Common myeloid progenitor, CD34-positive (primary cell): ENCODE results near the gene CXCL14.

Experiments used
- CTCF ChIA-PET: fragments of 350-600 bp; sonication (Branson Sonifier 250); formaldehyde crosslinking; loops from one replicate; lab custom pipeline; 2021; ENCODE audit warnings: antibody characterized with exemption; lab: Charles Lee
- POLR2A ChIA-PET: fragments of 350-600 bp; sonication (Branson Sonifier 250); formaldehyde crosslinking; loops from one replicate; lab custom pipeline; 2021; ENCODE audit warnings: antibody characterized with exemption; lab: Charles Lee
- DNase-seq, 3 donors: peaks; one replicate each; pipeline versions ENCODE4 v3.0.0 to v3.0.0-alpha.2; 2013
- H3K27ac ChIP-seq, 2 experiments: 1 replicate in 1 of 2; 2 replicates in 1 of 2; pipeline ENCODE4 v1.7.0; 2013; ENCODE audit warnings: inconsistent platforms in 2 of 2, low read length in 2 of 2, mild to moderate bottlenecking in 2 of 2, low read depth in 1 of 2, moderate library complexity in 1 of 2; ENCODE audit not compliant: severe bottlenecking in 2 of 2, insufficient read depth in 1 of 2, poor library complexity in 1 of 2
- H3K27me3 ChIP-seq, 5 experiments: replicated peaks in 2 of 5; 1 replicate in 3 of 5; 2 replicates in 2 of 5; pipeline versions ENCODE4 v1.6.1 to v1.7.0; 2013; ENCODE audit warnings: low read length in 4 of 5, mild to moderate bottlenecking in 2 of 5, moderate library complexity in 2 of 5, inconsistent platforms in 1 of 5; ENCODE audit not compliant: insufficient read depth in 5 of 5, control insufficient read depth in 4 of 5
- H3K36me3 ChIP-seq, 4 experiments: 1 replicate in 2 of 4; 2 replicates in 2 of 4; pipeline versions ENCODE4 v1.6.1 to v1.7.0; 2013; ENCODE audit warnings: low read length in 3 of 4, control low read depth in 1 of 4, mild to moderate bottlenecking in 1 of 4; ENCODE audit not compliant: control insufficient read depth in 4 of 4, insufficient read depth in 4 of 4
- H3K4me1 ChIP-seq, 4 experiments: 1 replicate in 3 of 4; 2 replicates in 1 of 4; pipeline versions ENCODE4 v1.6.1 to v1.7.1; 2013; ENCODE audit warnings: low read length in 3 of 4, mild to moderate bottlenecking in 3 of 4, control low read depth in 1 of 4, inconsistent platforms in 1 of 4, moderate library complexity in 1 of 4; ENCODE audit not compliant: control insufficient read depth in 4 of 4, insufficient read depth in 4 of 4; ENCODE audit errors: control extremely low read depth in 1 of 4
- H3K4me3 ChIP-seq, 7 experiments: 1 replicate in 4 of 7; 2 replicates in 3 of 7; pipeline versions ENCODE4 v1.5.1 to v1.7.0; 2013; ENCODE audit warnings: mild to moderate bottlenecking in 7 of 7, low read length in 6 of 7, moderate library complexity in 6 of 7, inconsistent platforms in 2 of 7, low read depth in 2 of 7, control low read depth in 1 of 7; ENCODE audit not compliant: insufficient read depth in 4 of 7, control insufficient read depth in 1 of 7; ENCODE audit errors: extremely low read depth in 1 of 7
- H3K9me3 ChIP-seq, 5 experiments: 1 replicate in 4 of 5; 2 replicates in 1 of 5; pipeline versions ENCODE4 v1.6.1 to v1.7.1; 2013; ENCODE audit warnings: low read length in 4 of 5, mild to moderate bottlenecking in 2 of 5, inconsistent platforms in 1 of 5, low read depth in 1 of 5, moderate library complexity in 1 of 5; ENCODE audit not compliant: control insufficient read depth in 4 of 5, insufficient read depth in 2 of 5; ENCODE audit errors: control extremely low read depth in 1 of 5
- WGBS: methylation state at CpG from one replicate; pipeline ENCODE4 v1.1.5; 2013; ENCODE audit not compliant: insufficient coverage; 5-methylcytosine and 5-hydroxymethylcytosine counted together

CXCL14 gene

DNA sequence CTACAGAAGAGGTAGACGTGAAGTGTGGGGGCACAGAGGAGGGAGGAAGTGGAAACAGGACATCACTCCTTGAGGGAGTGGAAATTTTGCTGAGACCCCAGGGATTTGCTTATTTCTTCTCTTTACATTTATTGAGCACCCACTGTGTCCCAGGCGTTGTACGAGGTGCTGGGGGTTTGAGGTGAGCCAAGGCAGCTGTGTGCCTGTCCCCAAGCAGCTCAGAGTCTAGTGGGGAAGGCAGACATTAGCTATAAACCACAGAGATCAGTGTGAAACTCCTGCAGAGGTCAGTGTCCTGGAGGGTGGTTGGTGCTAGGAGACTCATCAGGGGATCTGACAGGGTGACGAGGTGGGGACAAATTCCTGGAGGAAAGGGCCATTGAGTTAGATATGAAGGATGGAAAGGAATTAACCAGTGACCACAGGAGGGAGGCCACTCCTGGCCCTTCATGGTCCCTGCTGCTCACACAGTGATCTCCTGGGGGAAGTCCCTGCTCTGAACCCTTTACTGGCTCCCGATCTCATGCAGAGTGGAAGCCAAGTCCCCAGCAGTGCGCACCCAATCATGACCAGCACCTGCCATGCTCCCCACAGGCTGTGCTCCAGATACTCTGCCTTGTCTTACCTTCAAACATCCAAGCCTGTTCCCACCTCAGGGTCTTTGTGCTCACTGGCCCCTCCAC is 3.4 kb upstream of the CXCL14 start:
- DNase-seq: no peak
- POLR2A ChIA-PET: no interaction called here

DNA sequence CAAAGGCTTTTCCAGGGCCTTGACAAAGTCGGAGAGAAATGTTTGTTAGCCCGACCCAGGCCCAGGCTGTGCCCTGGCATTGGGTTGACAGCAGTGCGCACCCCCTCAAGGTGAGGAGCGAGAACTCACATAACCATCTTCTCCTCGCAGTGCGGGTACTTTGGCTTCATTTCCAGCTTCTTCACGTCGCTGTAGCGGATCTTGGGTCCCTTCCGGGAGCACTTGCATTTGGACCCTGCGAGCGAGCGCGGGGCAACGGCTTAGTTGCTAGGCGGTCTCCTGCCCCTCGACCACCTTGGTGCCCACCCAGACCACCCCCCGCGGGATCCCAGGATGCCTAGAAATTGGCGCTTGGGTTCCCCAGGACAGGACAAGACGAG is 496 bp downstream of the CXCL14 start:
- peaks cover 0 to 14% (median 7%) of the 10 kb centered on the region in 4 experiments for H3K4me1 ChIP-seq
- H3K27me3 ChIP-seq: peaks cover 4 to 79% (median 48%) of the 10 kb centered on the region in 5 experiments
- H3K36me3 ChIP-seq: no peaks in the 10 kb centered on the region
- H3K4me3 ChIP-seq: peak overlapping the region in 3 of 7 experiments; percentile 28 to 48 (median 44)
- WGBS: 7% methylated on average over 20 of the region's 21 CpGs
- ChIA-PET POLR2A (no interaction called here), CTCF (interaction anchor here (1.2 to 3.6 kb wide), 3 partner anchors 9 to 116 kb away, joined by 4 to 20 read pairs (median 6); no protein-coding TSS in a partner anchor)
- H3K27ac ChIP-seq: no peak overlapping the region
- H3K9me3 ChIP-seq: no peaks in the 10 kb centered on the region
- peak in 1 of 3 donors; percentile 5 for DNase-seq

More for the DNA sequence above, 3.4 kb upstream of the CXCL14 start:
- WGBS: 86% methylated on average over 6 of the region's 6 CpGs
- H3K4me3 ChIP-seq: no peak overlapping the region
- no peak overlapping the region for H3K27ac ChIP-seq
- H3K36me3 ChIP-seq: no peaks in the 10 kb centered on the region
- CTCF ChIA-PET: no interaction called here
- no peaks in the 10 kb centered on the region for H3K9me3 ChIP-seq
- H3K4me1 ChIP-seq: peaks cover 0 to 14% (median 7%) of the 10 kb centered on the region in 4 experiments
- H3K27me3 ChIP-seq: peaks cover 4 to 64% (median 39%) of the 10 kb centered on the region in 5 experiments

DNA sequence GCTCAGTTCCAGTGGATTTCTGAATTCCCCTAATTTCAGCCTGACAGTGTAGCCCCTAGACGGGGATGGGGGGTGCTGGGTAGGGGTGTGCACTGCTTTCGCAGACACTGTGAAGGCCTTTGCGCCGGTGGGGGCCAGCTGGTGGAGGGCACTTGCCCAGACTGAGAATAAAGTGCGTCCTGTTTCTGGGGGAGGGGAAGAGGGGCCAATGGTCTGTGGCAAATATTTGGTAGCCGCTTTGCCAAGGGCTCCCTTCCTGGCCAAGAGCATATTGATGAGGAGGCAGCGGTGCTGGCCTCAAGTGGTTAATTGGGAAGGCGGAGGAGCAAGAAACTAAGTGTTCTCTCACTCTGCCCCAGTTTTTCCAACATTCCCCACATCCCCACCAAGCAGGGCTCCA is 1.4 kb downstream of the CXCL14 start:
- Histone ChIP-seq H3K36me3 (no peaks in the 10 kb centered on the region), H3K9me3 (no peaks in the 10 kb centered on the region), H3K27me3 (peaks cover 4 to 72% (median 52%) of the 10 kb centered on the region in 5 experiments), H3K4me1 (peaks cover 0 to 14% (median 7%) of the 10 kb centered on the region in 4 experiments), H3K4me3 (no peak overlapping the region), H3K27ac (no peak overlapping the region)
- 67% methylated on average over 3 of the region's 8 CpGs for WGBS
- no peak for DNase-seq
- POLR2A ChIA-PET: no interaction called here
- CTCF ChIA-PET: interaction anchor here (1.0 to 4.3 kb wide), 3 partner anchors 12 to 21 kb away, joined by 3 to 16 read pairs (median 4); no protein-coding TSS in a partner anchor

DNA sequence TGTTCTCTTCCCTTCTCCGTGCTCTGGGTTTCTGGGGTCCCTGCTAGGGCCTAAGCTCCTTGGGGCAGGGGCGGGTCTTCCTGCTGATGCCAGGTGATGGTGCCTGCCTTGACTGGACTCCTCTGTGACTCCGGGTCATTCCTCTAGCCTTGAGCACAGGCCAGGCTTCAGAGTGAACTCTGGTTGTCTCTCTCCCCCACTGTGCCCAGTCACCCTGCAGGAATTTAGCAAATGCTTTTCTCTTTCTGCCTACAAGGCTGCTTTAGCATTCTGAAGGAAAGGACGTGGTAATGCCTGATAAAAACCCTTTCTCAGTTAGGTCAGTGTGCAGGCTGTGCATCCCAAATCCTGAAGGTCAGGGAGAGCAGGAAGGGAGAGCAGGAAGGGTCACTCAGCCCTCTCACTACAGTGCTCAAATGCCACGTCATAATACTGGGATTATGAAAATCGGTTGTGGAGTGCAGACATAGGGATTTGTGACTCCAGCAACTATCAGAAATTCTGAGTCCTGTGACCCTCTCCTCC is 2.7 kb downstream of the CXCL14 start:
- POLR2A ChIA-PET: no interaction called here
- no peaks in the 10 kb centered on the region for H3K9me3 ChIP-seq
- H3K4me1 ChIP-seq: peaks cover 0 to 14% (median 7%) of the 10 kb centered on the region in 4 experiments
- CTCF ChIA-PET: interaction anchor here (1.5 to 4.3 kb wide), 2 partner anchors 10 to 16 kb away, joined by 4 to 16 read pairs; no protein-coding TSS in a partner anchor
- DNase-seq: no peak
- H3K27ac ChIP-seq: no peak overlapping the region
- 80% methylated on average over 4 of the region's 6 CpGs for WGBS
- H3K27me3 ChIP-seq: peaks cover 4 to 63% (median 50%) of the 10 kb centered on the region in 5 experiments
- H3K36me3 ChIP-seq: no peaks in the 10 kb centered on the region
- H3K4me3 ChIP-seq: no peak overlapping the region

DNA sequence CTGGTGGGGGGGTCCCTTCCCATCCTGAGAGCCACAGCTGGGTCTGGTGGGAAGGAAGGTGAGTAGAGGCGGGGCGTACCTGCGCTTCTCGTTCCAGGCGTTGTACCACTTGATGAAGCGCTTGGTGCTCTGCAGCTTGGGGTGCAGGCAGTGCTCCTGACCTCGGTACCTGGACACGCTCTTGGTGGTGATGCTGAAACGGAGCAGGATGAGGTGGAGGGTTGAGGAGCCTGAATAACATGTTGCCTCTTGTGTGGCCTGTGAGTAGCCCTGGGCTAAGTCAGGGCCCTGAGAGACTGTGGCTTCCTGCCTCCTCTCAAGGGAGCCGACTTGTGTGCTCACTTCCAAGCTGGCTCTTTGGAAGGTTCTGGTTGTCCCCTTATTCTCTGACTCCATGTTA is 4.3 kb downstream of the CXCL14 start:
- no peak overlapping the region for H3K27ac ChIP-seq
- DNase-seq: no peak
- H3K36me3 ChIP-seq: no peaks in the 10 kb centered on the region
- ChIA-PET CTCF (interaction anchor here (4.3 to 29.4 kb wide), 3 partner anchors 9 to 108 kb away, joined by 16 to 1163 read pairs (median 70); partner anchors contain the start of gene TIFAB), POLR2A (no interaction called here)
- peaks cover 0 to 14% (median 7%) of the 10 kb centered on the region in 4 experiments for H3K4me1 ChIP-seq
- no peaks in the 10 kb centered on the region for H3K9me3 ChIP-seq
- 98% methylated on average over 9 of the region's 10 CpGs for WGBS
- peaks cover 0 to 48% (median 42%) of the 10 kb centered on the region in 5 experiments for H3K27me3 ChIP-seq
- no peak overlapping the region for H3K4me3 ChIP-seq

DNA sequence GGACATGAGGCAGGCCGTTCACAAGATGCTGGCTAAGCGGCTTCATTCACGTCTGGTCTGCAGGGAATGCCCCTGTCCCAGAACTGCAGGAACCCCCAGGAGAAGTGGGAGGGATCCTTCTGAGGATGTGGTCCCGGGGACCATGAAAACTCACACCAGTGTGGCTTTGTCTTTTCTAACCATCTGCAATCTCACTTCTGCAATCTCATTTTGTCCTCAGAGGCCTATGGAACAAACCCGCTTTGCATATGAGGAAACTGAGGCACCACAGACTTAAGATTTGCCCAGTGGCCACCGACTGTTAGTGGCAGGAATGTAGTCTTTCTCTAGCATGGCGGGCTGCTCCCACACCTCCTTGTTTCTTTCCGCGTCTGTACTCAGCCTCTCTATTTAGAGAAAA is 6.9 kb downstream of the CXCL14 start:
- peaks cover 0 to 23% (median 18%) of the 10 kb centered on the region in 5 experiments for H3K27me3 ChIP-seq
- no peak for DNase-seq
- no peak overlapping the region for H3K27ac ChIP-seq
- H3K4me3 ChIP-seq: no peak overlapping the region
- CTCF ChIA-PET: interaction anchor here (1.0 to 29.4 kb wide), 7 partner anchors 8 to 260 kb away, joined by 3 to 1163 read pairs (median 70); partner anchors contain the start of genes CXCL14, SLC25A48 and TIFAB
- H3K4me1 ChIP-seq: no peaks in the 10 kb centered on the region
- H3K36me3 ChIP-seq: no peaks in the 10 kb centered on the region
- 92% methylated on average over 5 of the region's 9 CpGs for WGBS
- POLR2A ChIA-PET: no interaction called here
- no peaks in the 10 kb centered on the region for H3K9me3 ChIP-seq
